Measurements from ENCODE around the gene ANKRD36C.
"Not testable (repeated sequence)": the region's sequence is repeated elsewhere in the genome, so short reads cannot be mapped to it uniquely, and the experiment has no call there.

The ANKRD36C gene

GRCh38 chr2:96022701-96023447 is 31.2 kb upstream of the ANKRD36C start:
- H3K27me3 ChIP-seq (replicated peaks); H3K4me3 ChIP-seq (ENCODE audit: low read depth, low read length); H3K27ac ChIP-seq; in situ Hi-C loops (cut with HindIII; ENCODE audit: low pct_ligation_motif_present, low sequenced_read_pairs); H3K36me3 ChIP-seq (replicated peaks): not testable (repeated sequence)
- peak; percentile 79 for TF ChIP-seq CTCF (IDR thresholded peaks at IDR 0.05; ENCODE audit: low read depth, low read length, missing control alignments)
- DNase-seq: peak; percentile 79

GRCh38 chr2:96022126-96022525 is 30.5 kb upstream of the ANKRD36C start:
- H3K36me3 ChIP-seq (replicated peaks); H3K27ac ChIP-seq; in situ Hi-C loops (cut with HindIII; ENCODE audit: low pct_ligation_motif_present, low sequenced_read_pairs); DNase-seq; H3K27me3 ChIP-seq (replicated peaks); H3K4me3 ChIP-seq (ENCODE audit: low read depth, low read length): not testable (repeated sequence)

GRCh38 chr2:96021142-96021541 is 29.5 kb upstream of the ANKRD36C start:
- H3K27ac ChIP-seq; H3K27me3 ChIP-seq (replicated peaks); H3K4me3 ChIP-seq (ENCODE audit: low read depth, low read length); H3K36me3 ChIP-seq (replicated peaks); DNase-seq; in situ Hi-C loops (cut with HindIII; ENCODE audit: low pct_ligation_motif_present, low sequenced_read_pairs): not testable (repeated sequence)

GRCh38 chr2:96019909-96020590 is 28.4 kb upstream of the ANKRD36C start:
- H3K27me3 ChIP-seq (replicated peaks); H3K4me3 ChIP-seq (ENCODE audit: low read depth, low read length); H3K27ac ChIP-seq; in situ Hi-C loops (cut with HindIII; ENCODE audit: low pct_ligation_motif_present, low sequenced_read_pairs); DNase-seq; H3K36me3 ChIP-seq (replicated peaks): not testable (repeated sequence)

- H3K36me3 ChIP-seq (replicated peaks); H3K4me3 ChIP-seq (ENCODE audit: low read depth, low read length); H3K27me3 ChIP-seq (replicated peaks); in situ Hi-C loops (cut with HindIII; ENCODE audit: low pct_ligation_motif_present, low sequenced_read_pairs); H3K27ac ChIP-seq; DNase-seq: not testable (repeated sequence)
These were observed 24.7 kb upstream of the ANKRD36C start for GRCh38 chr2:96016321-96016720.

- H3K27me3 ChIP-seq (replicated peaks); H3K36me3 ChIP-seq (replicated peaks); H3K27ac ChIP-seq; H3K4me3 ChIP-seq (ENCODE audit: low read depth, low read length); in situ Hi-C loops (cut with HindIII; ENCODE audit: low pct_ligation_motif_present, low sequenced_read_pairs); DNase-seq: not testable (repeated sequence)
These were observed 21.2 kb upstream of the ANKRD36C start for GRCh38 chr2:96012792-96013264.

- DNase-seq: not testable (repeated sequence)
These were observed 20.6 kb upstream of the ANKRD36C start for GRCh38 chr2:96012086-96012791.

GRCh38 chr2:96011129-96011455 is 19.5 kb upstream of the ANKRD36C start:
- H3K36me3 ChIP-seq (replicated peaks); in situ Hi-C loops (cut with HindIII; ENCODE audit: low pct_ligation_motif_present, low sequenced_read_pairs); H3K27me3 ChIP-seq (replicated peaks); H3K4me3 ChIP-seq (ENCODE audit: low read depth, low read length); H3K27ac ChIP-seq: not testable (repeated sequence)
- DNase-seq: peak; percentile 14
- TF ChIP-seq CTCF (IDR thresholded peaks at IDR 0.05; ENCODE audit: low read depth, low read length, missing control alignments): peak; percentile 47

More at GRCh38 chr2:96012086-96012791, 20.6 kb upstream of the ANKRD36C start:
- H3K36me3 ChIP-seq (replicated peaks); H3K4me3 ChIP-seq (ENCODE audit: low read depth, low read length); H3K27me3 ChIP-seq (replicated peaks); H3K27ac ChIP-seq; in situ Hi-C loops (cut with HindIII; ENCODE audit: low pct_ligation_motif_present, low sequenced_read_pairs): not testable (repeated sequence)

GRCh38 chr2:96010320-96011128 is 18.9 kb upstream of the ANKRD36C start:
- peak overlapping the region; percentile 40 for H3K4me3 ChIP-seq (ENCODE audit: low read depth, low read length)
- H3K27ac ChIP-seq; H3K36me3 ChIP-seq (replicated peaks); in situ Hi-C loops (cut with HindIII; ENCODE audit: low pct_ligation_motif_present, low sequenced_read_pairs); H3K27me3 ChIP-seq (replicated peaks): not testable (repeated sequence)
- DNase-seq: peak; percentile 74

GRCh38 chr2:96009833-96010232 is 18.2 kb upstream of the ANKRD36C start:
- H3K27ac ChIP-seq; H3K36me3 ChIP-seq (replicated peaks); H3K27me3 ChIP-seq (replicated peaks); DNase-seq; in situ Hi-C loops (cut with HindIII; ENCODE audit: low pct_ligation_motif_present, low sequenced_read_pairs): not testable (repeated sequence)
- H3K4me3 ChIP-seq (ENCODE audit: low read depth, low read length): peak overlapping the region; percentile 40

GRCh38 chr2:96008051-96008450 is 16.4 kb upstream of the ANKRD36C start:
- H3K27ac ChIP-seq; in situ Hi-C loops (cut with HindIII; ENCODE audit: low pct_ligation_motif_present, low sequenced_read_pairs); H3K36me3 ChIP-seq (replicated peaks): not testable (repeated sequence)

More at GRCh38 chr2:96008051-96008450, 16.4 kb upstream of the ANKRD36C start:
- not testable (repeated sequence) for H3K4me3 ChIP-seq (ENCODE audit: low read depth, low read length); DNase-seq; H3K27me3 ChIP-seq (replicated peaks)
